Glomerular endothelial cell (primary cell): ENCODE data around the gene CSNK1G2. TPM values are rescaled to one million over a fixed set of nuclear protein-coding genes. Genes with fewer than 3 reads are reported as not detected.

Experiments
- DNase-seq: peaks from one replicate; pipeline ENCODE4 v3.0.0-alpha.2; 2011; ENCODE audit warnings: low read depth, low spot score; ENCODE audit errors: extremely low read depth
- total RNA-seq: library from RNA; depleted of rRNA; stranded (reverse); fragments of >200 nt; gene quantifications from 2 replicates; pipeline ENCODE4 v1.2.3, GENCODE V29; 2015

CSNK1G2 gene
- total RNA-seq, 1 donor from 2014 or later: 102 TPM

GRCh38 chr19:2014131-2014571 lies 73.2 kb downstream of the CSNK1G2 start:
- DNase-seq: no peak

GRCh38 chr19:2014731-2015607 lies 74.0 kb downstream of the CSNK1G2 start:
- DNase-seq: no peak

GRCh38 chr19:2015608-2015950 lies 74.6 kb downstream of the CSNK1G2 start, which contains the start of gene BTBD2:
TSS of gene BTBD2 (minus strand) at chr19:2015714. CDS start at chr19:2015703, 11 bp downstream.
- no peak for DNase-seq

GRCh38 chr19:2016041-2016807 lies 75.3 kb downstream of the CSNK1G2 start:
- DNase-seq: no peak

- no peak for DNase-seq
Measured at GRCh38 chr19:2018752-2019151, 77.8 kb downstream of the CSNK1G2 start.

GRCh38 chr19:2021453-2022140 lies 80.6 kb downstream of the CSNK1G2 start:
- DNase-seq: no peak

GRCh38 chr19:2022289-2022688 lies 81.3 kb downstream of the CSNK1G2 start:
- DNase-seq: no peak

GRCh38 chr19:2026770-2027169 lies 85.8 kb downstream of the CSNK1G2 start:
- no peak for DNase-seq

GRCh38 chr19:2027361-2027760 lies 86.4 kb downstream of the CSNK1G2 start:
- DNase-seq: no peak

Other genes with a start within 250 kb of the CSNK1G2 start
- gene ONECUT3, start 187.7 kb upstream of the CSNK1G2 start, total RNA-seq: not detected in 2 replicates
- gene ATP8B3, start 128.9 kb upstream of the CSNK1G2 start, total RNA-seq: 1.5 and 5.1 TPM in 2 replicates
- 19.2 and 40.0 TPM in 2 replicates for gene REXO1, start 92.7 kb upstream of the CSNK1G2 start, total RNA-seq
- gene KLF16, start 77.6 kb upstream of the CSNK1G2 start, total RNA-seq: 25.1 and 35.6 TPM in 2 replicates
- 188 and 224 TPM in 2 replicates for gene ABHD17A, start 55.7 kb upstream of the CSNK1G2 start, total RNA-seq
- gene ADAT3, start 35.8 kb upstream of the CSNK1G2 start, total RNA-seq: 4.8 and 8.2 TPM in 2 replicates
- gene SCAMP4, start 35.8 kb upstream of the CSNK1G2 start, total RNA-seq: 115 and 140 TPM in 2 replicates
- gene BTBD2, start 74.5 kb downstream of the CSNK1G2 start, total RNA-seq: 80.6 and 82.3 TPM in 2 replicates
- gene MKNK2, start 110.1 kb downstream of the CSNK1G2 start, total RNA-seq: 113 TPM in 2 replicates
- gene MOB3A, start 155.2 kb downstream of the CSNK1G2 start, total RNA-seq: 60.3 and 72.4 TPM in 2 replicates
- gene IZUMO4, start 155.7 kb downstream of the CSNK1G2 start, total RNA-seq: 0.99 and 6.6 TPM in 2 replicates
- 128 and 195 TPM in 2 replicates for gene AP3D1, start 210.4 kb downstream of the CSNK1G2 start, total RNA-seq
- 10.9 and 25.5 TPM in 2 replicates for gene DOT1L, start 222.8 kb downstream of the CSNK1G2 start, total RNA-seq